GM19324 (cell line): ENCODE measurements around the gene C12orf57.
A peak's percentile ranks its signal among the peaks of the same experiment; 100 is the strongest.

Source experiments
- ATAC-seq: cut with Tn5 transposase; IDR thresholded peaks from one replicate; pipeline ENCODE4 v1.9.1; 2021; ENCODE audit warnings: mild to moderate bottlenecking, moderate library complexity; ENCODE audit not compliant: unreplicated experiment, low FRiP score

C12orf57 gene

GRCh38 chr12:6936636-6937480 is 7.0 kb upstream of the C12orf57 start:
- ATAC-seq: no peak

GRCh38 chr12:6937481-6938352 is 6.1 kb upstream of the C12orf57 start:
- peak; percentile 91 for ATAC-seq

GRCh38 chr12:6938353-6939190 is 5.2 kb upstream of the C12orf57 start:
- no peak for ATAC-seq

- ATAC-seq: no peak
These were observed 4.7 kb upstream of the C12orf57 start for GRCh38 chr12:6939191-6939540.

GRCh38 chr12:6941267-6941666 is 2.6 kb upstream of the C12orf57 start:
- ATAC-seq: no peak

- ATAC-seq: no peak
These were observed 2.0 kb upstream of the C12orf57 start for GRCh38 chr12:6941782-6942181.

GRCh38 chr12:6942331-6942665 is 1.5 kb upstream of the C12orf57 start:
- ATAC-seq: no peak

GRCh38 chr12:6943389-6943721 is 467 bp upstream of the C12orf57 start:
- ATAC-seq: peak; percentile 16

- ATAC-seq: peak; percentile 34
These were observed 762 bp downstream of the C12orf57 start for GRCh38 chr12:6944381-6945186.

GRCh38 chr12:6945613-6946012 is 1.8 kb downstream of the C12orf57 start:
- no peak for ATAC-seq

- no peak for ATAC-seq
These were observed 2.5 kb downstream of the C12orf57 start for GRCh38 chr12:6946033-6946919.

GRCh38 chr12:6946920-6947374 is 3.1 kb downstream of the C12orf57 start:
- ATAC-seq: no peak

- no peak for ATAC-seq
These were observed 3.8 kb downstream of the C12orf57 start for GRCh38 chr12:6947615-6948014.

GRCh38 chr12:6948873-6949594 is 5.2 kb downstream of the C12orf57 start:
- ATAC-seq: no peak

GRCh38 chr12:6950401-6950801 is 6.6 kb downstream of the C12orf57 start:
- ATAC-seq: no peak

- peak; percentile 22 for ATAC-seq
These were observed 7.2 kb downstream of the C12orf57 start, which contains the start of gene PTPN6 for GRCh38 chr12:6950811-6951540. Gene PTPN6 (plus strand): TSS chr12:6951356. CDS start chr12:6951513, 157 bp downstream.

- no peak for ATAC-seq
These were observed 7.8 kb downstream of the C12orf57 start for GRCh38 chr12:6951551-6952120.
